Measurements from ENCODE around the gene LINC01488. TPM values are rescaled to one million over a fixed set of nuclear protein-coding genes. Genes with fewer than 3 reads are reported as not detected.

The LINC01488 gene
- total RNA-seq, 4 donors from 2014 or later: not detected

- no peak for DNase-seq (ENCODE audit: low spot score in 2 of 2)
- intact Hi-C loops (cut with DNase I; ENCODE audit: low total_unique reads): no loop called here
- WGBS, 2 donors: 86 to 96% methylated on average over 10 of the region's 10 CpGs
- no peak overlapping the region for H3K4me3 ChIP-seq (ENCODE audit: low read depth, poor library complexity, severe bottlenecking)
- TF ChIP-seq POLR2A (IDR thresholded peaks at IDR 0.05) (no peak), CTCF (IDR thresholded peaks at IDR 0.05) (no peak)
Measured at GRCh38 chr11:69490516-69490915, 9.1 kb downstream of the LINC01488 start.

DNA sequence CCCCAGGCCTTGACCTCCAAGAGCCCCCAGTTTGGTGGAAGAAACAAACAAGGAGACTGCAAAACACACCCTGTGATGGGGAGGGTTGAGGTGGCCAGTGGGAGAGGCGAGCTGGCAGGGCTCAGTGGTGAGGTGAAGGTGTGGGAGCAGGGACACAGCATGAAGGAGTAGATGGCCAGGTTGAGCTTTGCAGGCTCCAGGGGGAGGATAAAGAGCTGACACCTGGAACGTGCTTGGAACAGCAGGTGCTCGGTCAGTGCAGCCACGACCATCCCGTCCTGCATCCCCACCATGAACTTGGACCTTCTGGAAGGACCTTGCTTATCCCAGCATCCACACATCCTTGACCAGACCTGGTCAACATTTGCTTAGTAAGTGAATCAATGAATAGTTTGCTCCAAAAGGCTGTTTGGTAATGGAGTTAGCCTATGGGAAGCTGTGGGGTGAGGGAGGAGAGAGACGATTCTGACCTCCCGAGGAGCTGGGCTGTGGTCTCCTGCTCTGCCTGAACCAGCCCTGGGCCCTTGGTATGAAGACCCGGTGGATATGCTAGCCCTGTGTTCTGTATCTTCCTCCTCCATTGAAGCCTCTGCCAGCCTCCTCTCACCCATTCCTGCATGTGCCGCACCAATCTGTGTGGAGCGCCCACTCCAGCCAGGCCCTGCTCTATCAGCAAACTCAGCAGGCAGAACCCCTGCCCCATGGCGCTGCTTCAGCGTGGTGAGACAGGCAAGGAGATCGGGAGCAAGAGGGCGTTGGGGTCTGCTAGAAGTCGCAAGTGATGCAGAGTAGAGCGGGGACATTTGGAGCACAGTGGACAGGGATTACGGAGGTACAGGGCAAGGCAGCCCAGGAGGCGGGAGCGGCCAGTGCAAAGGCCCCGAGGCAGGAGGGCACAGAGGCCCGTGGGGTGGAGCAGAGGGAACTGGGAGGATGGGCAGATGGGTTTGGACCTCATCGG lies 9.9 kb downstream of the LINC01488 start:
- TF ChIP-seq CTCF (IDR thresholded peaks at IDR 0.05) (no peak), POLR2A (IDR thresholded peaks at IDR 0.05) (no peak)
- H3K4me3 ChIP-seq (ENCODE audit: low read depth, poor library complexity, severe bottlenecking): no peak overlapping the region
- intact Hi-C loops (cut with DNase I; ENCODE audit: low total_unique reads): no loop called here
- no peak for DNase-seq (ENCODE audit: low spot score in 2 of 2)
- WGBS, 2 donors: 90 to 94% methylated on average over 22 of the region's 22 CpGs

- WGBS, 2 donors: 89% methylated on average over 27 of the region's 27 CpGs
- H3K4me3 ChIP-seq (ENCODE audit: low read depth, poor library complexity, severe bottlenecking): no peak overlapping the region
- intact Hi-C loops (cut with DNase I; ENCODE audit: low total_unique reads): no loop called here
- DNase-seq (ENCODE audit: low spot score in 2 of 2): no peak
- TF ChIP-seq CTCF (IDR thresholded peaks at IDR 0.05): no peak
Measured at GRCh38 chr11:69492201-69492991, 10.9 kb downstream of the LINC01488 start.

- intact Hi-C loops (cut with DNase I; ENCODE audit: low total_unique reads): no loop called here
- no peak for DNase-seq (ENCODE audit: low spot score in 2 of 2)
- H3K4me3 ChIP-seq (ENCODE audit: low read depth, poor library complexity, severe bottlenecking): no peak overlapping the region
- TF ChIP-seq CTCF (IDR thresholded peaks at IDR 0.05): no peak
- no peak for TF ChIP-seq POLR2A (IDR thresholded peaks at IDR 0.05)
- 81% methylated on average over 27 of the region's 27 CpGs for WGBS, 2 donors
Measured at GRCh38 chr11:69493931-69494821, 12.7 kb downstream of the LINC01488 start.

DNA sequence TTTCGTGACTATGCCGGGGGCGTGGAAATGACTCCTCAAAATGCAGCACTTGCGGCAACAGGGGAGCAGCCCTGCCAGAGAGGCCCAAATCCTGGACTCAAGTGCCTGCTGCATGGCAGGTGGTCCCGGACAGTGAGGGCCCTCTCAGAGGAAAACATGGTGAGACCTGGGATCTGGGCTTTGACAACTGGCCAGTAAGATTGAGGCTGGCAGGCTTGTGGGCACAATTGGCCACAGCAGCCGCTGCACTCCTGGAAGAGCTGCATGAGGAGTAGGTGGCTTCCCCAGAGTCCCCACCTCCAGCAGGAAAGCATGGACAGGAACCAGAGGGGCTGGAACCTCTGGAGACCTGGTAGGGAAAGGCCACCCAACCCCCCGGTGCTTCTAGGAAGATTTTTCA lies 13.4 kb downstream of the LINC01488 start:
- DNase-seq (ENCODE audit: low spot score in 2 of 2): no peak
- no peak for TF ChIP-seq POLR2A (IDR thresholded peaks at IDR 0.05)
- TF ChIP-seq CTCF (IDR thresholded peaks at IDR 0.05): no peak
- H3K4me3 ChIP-seq (ENCODE audit: low read depth, poor library complexity, severe bottlenecking): no peak overlapping the region
- intact Hi-C loops (cut with DNase I; ENCODE audit: low total_unique reads): no loop called here
- 93 to 98% methylated on average over 7 of the region's 7 CpGs for WGBS, 2 donors
